Chondrocyte (in vitro differentiated cells): ENCODE measurements around the gene GRB10. TPM values are rescaled to one million over a fixed set of nuclear protein-coding genes. Genes with fewer than 3 reads are reported as not detected.
"Not testable (repeated sequence)": the region's sequence is repeated elsewhere in the genome, so short reads cannot be mapped to it uniquely, and the experiment has no call there.

Experiments
- DNase-seq: peaks from one replicate; pipeline ENCODE4 v3.0.0; 2021; ENCODE audit warnings: mixed read lengths, low spot score
- H3K27ac Mint-ChIP-seq: one replicate; pipeline ENCODE4 v1.8.0; 2021; ENCODE audit warnings: mild to moderate bottlenecking, moderate library complexity, mixed read lengths; ENCODE audit not compliant: unreplicated experiment
- H3K27me3 Mint-ChIP-seq: 2 replicates; pipeline ENCODE4 v1.8.0; 2021; ENCODE audit warnings: low read depth, mixed read lengths
- H3K36me3 Mint-ChIP-seq: 2 replicates; pipeline ENCODE4 v1.8.0; 2021; ENCODE audit warnings: low read depth, mixed read lengths
- H3K4me1 Mint-ChIP-seq: 2 replicates; pipeline ENCODE4 v1.8.0; 2021; ENCODE audit warnings: low read depth, mild to moderate bottlenecking, mixed read lengths
- H3K4me3 Mint-ChIP-seq: one replicate; pipeline ENCODE4 v1.8.0; 2021; ENCODE audit warnings: mild to moderate bottlenecking, moderate library complexity, mixed read lengths; ENCODE audit not compliant: unreplicated experiment
- H3K9me3 Mint-ChIP-seq: 2 replicates; pipeline ENCODE4 v1.8.0; 2021; ENCODE audit warnings: low read depth, mixed read lengths
- total RNA-seq: library from RNA; stranded (reverse); gene quantifications from 3 replicates; pipeline ENCODE4 v1.2.1, GENCODE V29; 2021
- TF ChIP-seq, protein P1 (sequence below): fragments of 200-600 bp; sonication (generic); IDR thresholded peaks from 2 replicates; pipeline ENCODE4 v1.5.0; 2021; ENCODE audit warnings: antibody characterized with exemption, mild to moderate bottlenecking, moderate library complexity

The GRB10 gene
- total RNA-seq, 1 donor from 2014 or later, result 73.7 TPM

DNA sequence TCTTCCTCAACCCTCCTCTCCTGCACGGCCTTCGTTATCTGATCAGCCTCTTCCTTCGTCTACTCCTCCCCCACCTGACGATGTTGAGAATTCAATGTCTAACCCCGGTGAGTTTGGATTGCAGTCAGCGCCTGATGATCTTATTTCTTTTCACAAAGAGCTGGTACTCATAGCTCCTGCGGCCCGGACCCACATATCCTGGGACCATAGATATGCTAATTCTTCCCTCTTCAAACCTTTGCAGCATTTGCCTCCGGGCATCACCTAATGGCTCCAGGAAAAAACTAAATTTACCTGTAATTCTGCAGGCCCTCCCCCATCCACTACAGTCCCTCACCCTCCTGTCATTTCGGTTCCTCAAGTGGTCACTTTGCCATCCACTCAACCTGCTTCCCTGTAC is 205.1 kb downstream of the GRB10 start:
- no peak overlapping the region for H3K27ac Mint-ChIP-seq
- TF ChIP-seq, protein P1, sequence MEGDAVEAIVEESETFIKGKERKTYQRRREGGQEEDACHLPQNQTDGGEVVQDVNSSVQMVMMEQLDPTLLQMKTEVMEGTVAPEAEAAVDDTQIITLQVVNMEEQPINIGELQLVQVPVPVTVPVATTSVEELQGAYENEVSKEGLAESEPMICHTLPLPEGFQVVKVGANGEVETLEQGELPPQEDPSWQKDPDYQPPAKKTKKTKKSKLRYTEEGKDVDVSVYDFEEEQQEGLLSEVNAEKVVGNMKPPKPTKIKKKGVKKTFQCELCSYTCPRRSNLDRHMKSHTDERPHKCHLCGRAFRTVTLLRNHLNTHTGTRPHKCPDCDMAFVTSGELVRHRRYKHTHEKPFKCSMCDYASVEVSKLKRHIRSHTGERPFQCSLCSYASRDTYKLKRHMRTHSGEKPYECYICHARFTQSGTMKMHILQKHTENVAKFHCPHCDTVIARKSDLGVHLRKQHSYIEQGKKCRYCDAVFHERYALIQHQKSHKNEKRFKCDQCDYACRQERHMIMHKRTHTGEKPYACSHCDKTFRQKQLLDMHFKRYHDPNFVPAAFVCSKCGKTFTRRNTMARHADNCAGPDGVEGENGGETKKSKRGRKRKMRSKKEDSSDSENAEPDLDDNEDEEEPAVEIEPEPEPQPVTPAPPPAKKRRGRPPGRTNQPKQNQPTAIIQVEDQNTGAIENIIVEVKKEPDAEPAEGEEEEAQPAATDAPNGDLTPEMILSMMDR, result no peak
- no peaks in the 10 kb centered on the region for H3K4me1 Mint-ChIP-seq
- peaks cover 2% of the 10 kb centered on the region for H3K36me3 Mint-ChIP-seq
- peaks cover 11% of the 10 kb centered on the region for H3K9me3 Mint-ChIP-seq
- no peak overlapping the region for H3K4me3 Mint-ChIP-seq
- peaks cover 31% of the 10 kb centered on the region for H3K27me3 Mint-ChIP-seq
- no peak for DNase-seq

DNA sequence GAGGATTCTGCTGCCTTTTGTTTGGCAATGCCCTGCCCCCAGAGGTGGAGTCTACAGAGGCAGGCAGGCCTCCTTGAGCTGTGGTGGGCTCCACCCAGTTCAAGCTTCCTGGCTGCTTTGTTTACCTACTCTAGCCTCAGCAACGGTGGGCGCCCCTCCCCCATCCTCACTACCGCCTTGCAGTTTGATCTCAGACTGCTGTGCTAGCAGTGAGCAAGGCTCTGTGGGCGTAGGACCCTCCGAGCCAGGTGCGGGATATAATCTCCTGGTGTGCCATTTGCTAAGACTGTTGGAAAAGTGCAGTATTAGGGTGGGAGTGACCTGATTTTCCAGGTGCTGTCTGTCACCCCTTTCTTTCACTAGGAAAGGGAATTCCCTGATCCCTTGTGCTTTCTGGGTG is 206.3 kb downstream of the GRB10 start:
- not testable (repeated sequence) for H3K36me3 Mint-ChIP-seq, DNase-seq, H3K4me1 Mint-ChIP-seq, H3K4me3 Mint-ChIP-seq, H3K27ac Mint-ChIP-seq, H3K9me3 Mint-ChIP-seq
- H3K27me3 Mint-ChIP-seq, result peaks cover 28% of the 10 kb centered on the region

DNA sequence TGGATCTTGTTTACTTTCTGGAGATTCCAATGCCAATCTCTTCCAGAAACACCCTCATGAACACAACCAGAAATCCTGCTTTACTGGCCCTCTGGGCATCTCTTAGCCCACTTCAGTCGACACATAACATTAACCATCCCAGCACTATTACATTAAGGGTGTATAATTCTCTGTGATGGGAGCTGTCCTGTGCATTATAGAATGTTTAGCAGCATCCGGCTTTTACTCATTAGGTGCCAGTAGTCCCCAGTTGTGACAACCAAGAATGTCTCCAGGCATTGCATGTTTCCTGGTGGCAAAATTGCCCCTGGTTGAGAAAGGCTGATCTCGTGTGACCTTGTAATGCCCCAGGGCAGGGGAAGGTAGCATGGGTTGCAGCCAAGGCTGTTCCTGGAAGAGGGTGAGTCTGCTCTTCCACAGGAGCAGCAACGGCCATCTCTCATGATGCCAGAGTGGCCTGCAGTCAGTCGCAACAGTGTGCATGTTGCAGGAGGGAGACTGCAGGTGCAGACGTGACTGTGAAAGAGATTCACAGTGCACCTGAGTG is 214.9 kb downstream of the GRB10 start:
- H3K4me1 Mint-ChIP-seq, result no peaks in the 10 kb centered on the region
- no peaks in the 10 kb centered on the region for H3K36me3 Mint-ChIP-seq
- H3K27me3 Mint-ChIP-seq, result peaks cover 34% of the 10 kb centered on the region
- TF ChIP-seq, protein P1, result no peak
- no peak for DNase-seq
- no peak overlapping the region for H3K4me3 Mint-ChIP-seq
- no peak overlapping the region for H3K27ac Mint-ChIP-seq
- no peaks in the 10 kb centered on the region for H3K9me3 Mint-ChIP-seq

DNA sequence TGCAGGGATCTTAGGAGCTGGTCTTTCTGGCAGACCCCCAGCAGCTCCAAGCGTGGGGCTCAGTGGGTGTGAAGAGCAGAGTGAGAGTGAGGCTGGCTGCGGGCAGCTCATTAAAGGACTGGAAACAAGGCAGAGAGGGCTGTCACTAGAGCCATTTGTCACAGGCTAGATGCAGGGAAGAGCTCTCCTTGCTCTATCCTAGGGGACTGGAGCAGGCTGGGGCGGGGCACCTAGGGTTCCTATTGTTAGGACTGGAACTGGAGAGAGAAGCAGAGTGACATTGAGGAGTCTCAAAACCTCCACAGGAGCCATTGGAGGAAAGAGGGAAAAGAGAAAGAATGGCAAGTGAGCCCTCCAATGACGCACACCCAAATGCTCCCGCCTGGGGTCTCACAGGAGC is 216.7 kb downstream of the GRB10 start:
- TF ChIP-seq, protein P1, result no peak
- H3K4me1 Mint-ChIP-seq, result no peaks in the 10 kb centered on the region
- H3K27me3 Mint-ChIP-seq, result peaks cover 43% of the 10 kb centered on the region
- no peaks in the 10 kb centered on the region for H3K9me3 Mint-ChIP-seq
- no peak for DNase-seq
- H3K36me3 Mint-ChIP-seq, result no peaks in the 10 kb centered on the region
- H3K4me3 Mint-ChIP-seq, result no peak overlapping the region
- H3K27ac Mint-ChIP-seq, result no peak overlapping the region

DNA sequence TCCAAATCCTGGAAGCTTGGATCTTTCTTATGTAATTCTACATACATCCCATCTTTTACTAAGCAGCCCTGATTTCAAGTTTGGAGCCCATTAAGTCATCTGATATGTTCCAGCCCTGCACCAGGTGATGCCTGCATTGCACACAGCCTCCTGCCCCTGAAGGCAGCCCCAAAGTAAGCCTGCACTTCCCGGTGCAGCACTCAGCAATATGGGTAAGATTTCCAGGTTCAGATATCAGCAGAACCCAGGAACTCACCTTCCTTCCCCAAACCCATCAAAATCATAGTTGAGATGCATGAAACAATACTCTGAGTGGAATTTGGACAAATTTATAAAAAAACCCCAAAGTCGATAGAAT is 217.2 kb downstream of the GRB10 start:
- no peak for DNase-seq
- no peaks in the 10 kb centered on the region for H3K9me3 Mint-ChIP-seq
- no peak overlapping the region for H3K4me3 Mint-ChIP-seq
- no peaks in the 10 kb centered on the region for H3K36me3 Mint-ChIP-seq
- TF ChIP-seq, protein P1, result no peak
- peaks cover 47% of the 10 kb centered on the region for H3K27me3 Mint-ChIP-seq
- no peaks in the 10 kb centered on the region for H3K4me1 Mint-ChIP-seq
- no peak overlapping the region for H3K27ac Mint-ChIP-seq
